Measurements from ENCODE around the gene SHROOM1.

GRCh38 chr5:132773114-132773513, 57.3 kb downstream of the SHROOM1 start:
- TF ChIP-seq CTCF (IDR thresholded peaks at IDR 0.05) (no peak), POLR2A (IDR thresholded peaks at IDR 0.05; ENCODE audit: low read depth) (no peak), POLR2AphosphoS5 (IDR thresholded peaks at IDR 0.05) (no peak), EP300 (IDR thresholded peaks at IDR 0.05) (no peak)

All from esophagus muscularis mucosa (tissue), 4 donors.